HG03159 (cell line): ENCODE data around the gene PDGFRB.

Experiments used
- ATAC-seq: cut with Tn5 transposase; IDR thresholded peaks from one replicate; pipeline ENCODE4 v1.9.1; 2021; ENCODE audit warnings: mild to moderate bottlenecking, moderate library complexity; ENCODE audit not compliant: unreplicated experiment

The PDGFRB gene

GRCh38 chr5:150133581-150134197 is 22.0 kb downstream of the PDGFRB start:
- ATAC-seq = no peak

- ATAC-seq = no peak
Measured at GRCh38 chr5:150132740-150133139, 22.9 kb downstream of the PDGFRB start.

DNA sequence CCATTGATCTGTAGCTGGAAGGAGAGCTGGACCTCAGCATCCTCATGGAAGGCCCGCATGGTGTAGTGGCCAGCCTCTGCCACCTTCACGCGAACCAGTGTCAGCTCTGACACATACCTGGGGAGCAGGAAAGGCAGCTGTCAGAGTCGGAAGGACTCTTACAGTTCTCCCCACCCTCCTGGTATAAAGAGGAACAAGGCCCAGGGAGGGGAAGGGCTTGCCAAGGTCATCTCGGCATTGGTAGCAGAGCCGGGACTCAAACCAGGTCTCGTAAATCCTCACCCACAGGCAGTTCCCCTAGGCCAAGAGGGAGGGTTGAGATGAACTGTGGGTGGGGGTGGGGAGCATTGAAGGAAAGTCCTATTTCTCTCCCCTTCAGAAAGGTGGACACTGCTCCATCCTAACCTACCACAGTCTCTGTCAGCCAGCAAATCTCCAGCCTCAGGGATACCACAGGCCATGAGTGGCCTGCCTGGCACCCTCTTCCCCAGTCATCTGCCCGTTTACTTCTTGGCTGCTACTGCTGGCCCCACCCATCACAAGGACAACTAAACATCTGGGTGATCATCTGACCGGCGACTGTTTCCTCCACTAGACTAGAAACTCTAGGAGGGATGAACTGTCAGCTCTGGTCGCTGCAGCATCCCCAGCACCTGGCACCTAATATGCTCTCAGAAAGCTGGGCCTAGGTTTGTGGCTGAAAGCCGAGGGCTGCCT is 23.5 kb downstream of the PDGFRB start:
- ATAC-seq = no peak

DNA sequence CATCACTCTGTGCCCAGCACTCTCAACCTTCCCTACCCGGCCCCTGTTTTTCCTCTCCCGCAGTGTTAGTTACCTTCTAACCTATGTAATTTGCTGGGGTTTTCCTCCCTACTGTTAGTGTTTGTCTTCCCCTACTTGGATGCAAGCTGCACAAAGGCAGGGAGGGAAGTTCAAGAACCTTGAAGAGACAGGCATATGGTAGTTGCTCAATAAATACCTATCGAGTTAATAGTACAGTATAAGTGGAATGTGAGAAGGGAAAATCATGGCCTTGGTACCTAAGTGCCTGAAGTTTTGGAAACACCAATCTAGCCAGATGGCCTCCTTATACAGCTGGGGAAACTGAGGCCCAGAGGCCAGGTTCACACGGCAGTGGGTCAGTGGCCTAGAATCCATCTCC is 24.2 kb downstream of the PDGFRB start:
- no peak for ATAC-seq

- no peak for ATAC-seq
Measured at GRCh38 chr5:150130493-150130922, 25.1 kb downstream of the PDGFRB start.

DNA sequence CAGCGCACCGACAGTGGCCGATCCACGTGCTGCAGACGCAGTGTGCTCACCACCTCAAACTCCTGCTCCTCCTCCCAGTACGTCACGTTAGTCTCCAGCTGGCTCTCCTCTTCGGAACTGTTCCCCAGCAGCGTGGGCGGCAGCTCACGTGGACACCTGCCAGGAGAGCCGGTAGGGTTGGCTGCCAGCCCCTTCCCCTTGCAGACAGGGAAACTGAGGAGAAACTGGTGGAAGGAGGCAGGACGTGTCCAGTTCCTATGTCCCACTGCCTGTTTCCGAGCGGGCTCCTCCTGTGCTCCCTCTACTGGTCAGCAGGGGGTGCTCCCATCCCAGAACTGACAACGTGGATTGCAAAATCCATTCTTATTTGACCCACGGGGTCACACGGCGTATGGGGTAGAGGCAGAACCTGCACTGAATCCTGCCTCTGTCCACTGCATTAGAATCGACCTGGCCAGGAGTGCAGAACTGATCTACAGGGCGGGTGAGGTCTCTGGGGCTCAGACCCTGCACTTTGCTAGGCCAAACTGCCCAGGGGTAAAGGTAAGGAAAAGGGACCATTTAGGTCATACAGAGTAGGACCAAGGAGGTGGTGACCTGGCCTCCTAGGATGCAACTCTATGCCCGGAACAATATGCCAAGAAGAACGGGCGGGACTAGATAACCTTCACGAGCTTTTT is 25.7 kb downstream of the PDGFRB start:
- ATAC-seq = peak; percentile 68

DNA sequence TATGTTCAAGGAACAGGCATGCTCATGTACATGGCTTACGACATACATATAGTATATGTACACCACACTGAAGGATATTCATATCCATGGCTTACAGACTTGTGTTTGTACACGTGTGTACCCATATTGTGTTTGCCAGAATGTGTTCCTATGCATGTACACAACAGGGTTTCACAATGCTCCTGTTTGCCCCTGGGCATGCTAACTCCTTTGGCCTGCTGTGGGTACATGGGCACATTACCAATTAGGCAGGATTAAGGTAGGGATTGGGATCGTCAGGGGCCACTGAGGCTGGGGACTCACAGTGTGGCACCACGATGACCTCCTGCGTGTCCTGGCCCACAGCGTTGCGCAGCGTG is 26.2 kb downstream of the PDGFRB start:
- ATAC-seq = no peak

GRCh38 chr5:150126921-150127265 is 28.8 kb downstream of the PDGFRB start:
- ATAC-seq = no peak

- no peak for ATAC-seq
Measured at GRCh38 chr5:150126199-150126920, 29.3 kb downstream of the PDGFRB start.

GRCh38 chr5:150125334-150125733 is 30.3 kb downstream of the PDGFRB start:
- ATAC-seq = no peak

GRCh38 chr5:150124596-150124995 is 31.0 kb downstream of the PDGFRB start:
- no peak for ATAC-seq

- no peak for ATAC-seq
Measured at GRCh38 chr5:150124111-150124557, 31.5 kb downstream of the PDGFRB start.

GRCh38 chr5:150123542-150123941 is 32.1 kb downstream of the PDGFRB start:
- ATAC-seq = no peak

GRCh38 chr5:150122536-150123481 is 32.8 kb downstream of the PDGFRB start:
- ATAC-seq = no peak

GRCh38 chr5:150122158-150122510 is 33.5 kb downstream of the PDGFRB start:
- ATAC-seq = peak; percentile 75

DNA sequence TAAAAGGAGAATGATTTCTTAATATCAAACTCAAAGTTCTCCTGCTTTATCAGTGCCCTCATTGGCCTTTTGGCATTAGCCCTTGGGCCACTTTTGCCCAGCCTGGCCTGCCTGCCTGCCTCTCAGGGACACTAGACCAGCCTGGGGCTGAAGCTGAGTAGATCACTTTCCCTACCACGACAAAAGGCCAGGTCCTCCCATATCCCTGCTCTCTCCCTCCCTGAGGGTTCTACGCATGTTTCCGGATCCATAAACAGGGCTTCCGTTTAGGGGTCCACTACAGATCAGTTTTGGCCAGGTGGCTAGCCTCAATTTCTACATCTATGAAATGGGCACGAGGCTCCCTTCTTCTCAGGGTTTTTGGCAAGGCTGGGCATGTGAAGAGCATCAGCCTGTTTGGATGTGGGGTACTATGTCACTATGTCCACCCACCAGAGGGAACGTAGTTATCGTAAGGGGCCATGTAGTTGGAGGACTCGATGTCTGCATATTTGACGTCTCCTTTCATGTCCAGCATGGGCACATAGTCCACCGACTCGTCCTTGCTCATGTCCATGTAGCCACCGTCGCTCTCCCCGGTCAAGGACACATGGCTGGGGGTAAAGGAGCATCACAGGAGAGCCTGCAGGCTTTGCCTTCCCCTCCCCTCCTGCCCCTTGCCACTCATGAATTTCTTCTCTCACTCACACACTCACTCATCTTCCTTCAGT is 34.0 kb downstream of the PDGFRB start:
- ATAC-seq = no peak

DNA sequence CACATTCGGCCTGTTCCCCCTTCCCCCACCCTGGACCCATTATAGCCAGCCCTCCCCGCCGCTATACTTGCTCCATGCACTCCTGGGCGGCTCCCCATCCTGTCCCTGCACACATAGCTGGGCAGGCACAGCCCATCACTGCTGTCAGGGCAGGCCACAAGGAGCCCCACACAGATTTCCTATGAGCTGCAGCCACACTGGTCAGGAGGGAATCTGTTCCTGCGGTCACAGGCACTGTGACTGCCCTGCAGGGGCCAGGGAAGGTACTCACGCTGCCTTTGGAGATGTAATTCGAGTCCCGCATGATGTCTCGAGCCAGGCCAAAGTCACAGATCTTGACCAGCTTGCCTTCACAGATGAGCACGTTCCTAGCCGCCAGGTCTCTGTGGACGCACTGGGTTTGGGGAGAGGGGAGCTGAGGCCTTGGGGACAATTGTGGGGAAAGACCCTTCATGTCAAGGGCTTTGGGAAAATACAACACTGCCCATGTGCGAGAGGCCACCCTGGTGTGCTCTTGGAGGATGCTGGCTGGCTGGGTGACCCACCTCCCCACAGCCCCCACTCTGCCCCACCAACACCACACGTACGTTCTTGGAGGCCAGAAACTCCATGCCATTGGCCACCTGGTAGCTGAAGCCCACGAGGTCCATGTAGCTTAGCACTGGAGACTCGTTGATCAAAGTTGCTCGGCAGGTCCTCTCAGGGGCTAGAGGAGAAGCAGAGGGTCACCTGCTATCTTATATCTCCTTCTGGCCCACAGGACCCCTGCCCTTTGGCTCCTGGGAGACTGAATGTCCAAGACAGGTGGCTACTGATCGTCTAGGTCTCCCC is 34.8 kb downstream of the PDGFRB start:
- no peak for ATAC-seq

DNA sequence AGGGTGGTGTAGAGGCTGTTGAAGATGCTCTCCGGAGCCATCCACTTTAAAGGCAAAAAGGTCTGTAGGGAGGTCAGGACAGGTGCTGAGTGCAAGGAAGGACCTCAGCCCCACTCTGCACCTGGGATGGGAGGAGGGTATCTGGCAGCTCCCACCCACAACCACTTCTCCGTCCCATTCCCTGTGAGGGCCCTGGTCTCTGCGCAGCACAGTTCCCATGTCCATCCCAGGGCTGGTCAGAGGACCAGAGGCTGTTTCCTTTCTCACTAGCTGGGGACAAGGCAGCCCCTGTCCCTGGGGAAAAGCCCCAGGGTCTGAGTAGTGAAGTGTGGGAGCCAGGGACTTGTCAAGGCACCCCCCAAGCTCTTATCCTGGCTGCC is 35.6 kb downstream of the PDGFRB start:
- no peak for ATAC-seq

GRCh38 chr5:150119421-150120061 is 36.1 kb downstream of the PDGFRB start:
- no peak for ATAC-seq
